CD4-positive, alpha-beta T cell treated with Interleukin-15 for 4 hours (primary cell): ENCODE data around the gene BEST1.
"Not testable (repeated sequence)": the region's sequence is repeated elsewhere in the genome, so short reads cannot be mapped to it uniquely, and the experiment has no call there.

Experiments used
- DNase-seq: peaks from one replicate; pipeline ENCODE4 v3.0.0-alpha.2; 2020; ENCODE audit warnings: low spot score

The BEST1 gene

GRCh38 chr11:61978703-61979661, 28.8 kb downstream of the BEST1 start:
- no peak for DNase-seq

- DNase-seq = no peak
Observed at GRCh38 chr11:61980783-61981541, 30.8 kb downstream of the BEST1 start.

- DNase-seq = no peak
Observed at GRCh38 chr11:61983419-61983818, 33.3 kb downstream of the BEST1 start.

- no peak for DNase-seq
Observed at GRCh38 chr11:61985869-61986268, 35.7 kb downstream of the BEST1 start.

- no peak for DNase-seq
Observed at GRCh38 chr11:61994981-61995380, 44.8 kb downstream of the BEST1 start.

GRCh38 chr11:61996933-61997332, 46.8 kb downstream of the BEST1 start:
- DNase-seq = no peak

GRCh38 chr11:61999141-61999975, 49.2 kb downstream of the BEST1 start:
- DNase-seq = no peak

- DNase-seq = no peak
Observed at GRCh38 chr11:62000539-62001446, 50.6 kb downstream of the BEST1 start.

- DNase-seq = no peak
Observed at GRCh38 chr11:62001450-62002191, 51.5 kb downstream of the BEST1 start.

- not testable (repeated sequence) for DNase-seq
Observed at GRCh38 chr11:62002283-62002682, 52.1 kb downstream of the BEST1 start.

GRCh38 chr11:62004473-62004872, 54.3 kb downstream of the BEST1 start:
- DNase-seq = no peak

- no peak for DNase-seq
Observed at GRCh38 chr11:62008193-62008592, 58.0 kb downstream of the BEST1 start.

- DNase-seq = no peak
Observed at GRCh38 chr11:62010935-62011528, 60.9 kb downstream of the BEST1 start.

GRCh38 chr11:62011881-62012280, 61.7 kb downstream of the BEST1 start:
- DNase-seq = no peak

- DNase-seq = no peak
Observed at GRCh38 chr11:62012451-62012831, 62.3 kb downstream of the BEST1 start.

GRCh38 chr11:62012832-62013461, 62.8 kb downstream of the BEST1 start:
- no peak for DNase-seq
